AG04450 (cell line): ENCODE results near the gene HRH3. TPM values are rescaled to one million over a fixed set of nuclear protein-coding genes. Genes with fewer than 3 reads are reported as not detected.

Experiments
- CTCF ChIA-PET: fragments of 300-600, 350-600 bp; formaldehyde crosslinking; extraction: SDS; loops from one replicate; lab custom pipeline; 2022; ENCODE audit warnings: antibody characterized with exemption, inconsistent platforms; lab: Charles Lee
- POLR2A ChIA-PET: fragments of 350-600 bp; formaldehyde crosslinking; extraction: SDS; loops from one replicate; lab custom pipeline; 2021; ENCODE audit warnings: antibody characterized with exemption, inconsistent platforms; lab: Yijun Ruan, JAX
- DNase-seq: peaks from one replicate; pipeline ENCODE4 v3.0.0-alpha.2; 2011; ENCODE audit warnings: low read depth, low spot score
- H3K27ac ChIP-seq: one replicate; pipeline ENCODE4 v1.5.1; 2012; ENCODE audit warnings: low read depth, low read length, control low read depth
- H3K27me3 ChIP-seq: one replicate; pipeline ENCODE4 v1.6.0; 2012; ENCODE audit warnings: low read length; ENCODE audit not compliant: control insufficient read depth, insufficient read depth
- H3K4me3 ChIP-seq: 2 replicates; pipeline ENCODE4 v1.5.1; 2011; ENCODE audit warnings: mild to moderate bottlenecking, low read depth, low read length, control low read depth
- H3K9me3 ChIP-seq: 2 replicates; pipeline ENCODE4 v1.5.1; 2012; ENCODE audit warnings: low read length; ENCODE audit not compliant: control insufficient read depth, insufficient read depth
- CTCF ChIP-seq: IDR thresholded peaks from 2 replicates; pipeline ENCODE4 v1.5.1; 2011; ENCODE audit warnings: low read depth, low read length, control low read depth, inconsistent platforms
- polyA plus RNA-seq: library from polyadenylated mRNA; depleted of rRNA; stranded (reverse); fragments of >200 nt; gene quantifications from 2 replicates; pipeline ENCODE4 v1.2.3, GENCODE V29; 2011

Gene HRH3
- polyA plus RNA-seq, 1 experiment, result not detected

GRCh38 chr20:62178316-62179161 lies 41.5 kb downstream of the HRH3 start:
- no peak overlapping the region for H3K27ac ChIP-seq
- H3K4me3 ChIP-seq, result no peak overlapping the region
- no peak for TF ChIP-seq CTCF
- no peaks in the 10 kb centered on the region for H3K27me3 ChIP-seq
- no peak for DNase-seq
- CTCF ChIA-PET, result no interaction called here
- POLR2A ChIA-PET, result no interaction called here
- no peaks in the 10 kb centered on the region; the same call in 1 of the 2 replicates for H3K9me3 ChIP-seq

- no peak overlapping the region for H3K27ac ChIP-seq
- H3K9me3 ChIP-seq, result no peaks in the 10 kb centered on the region
- ChIA-PET POLR2A (no interaction called here), CTCF (no interaction called here)
- DNase-seq, result no peak
- H3K4me3 ChIP-seq, result no peak overlapping the region
- no peak for TF ChIP-seq CTCF
- H3K27me3 ChIP-seq, result no peaks in the 10 kb centered on the region
These were observed 42.8 kb downstream of the HRH3 start for GRCh38 chr20:62177307-62177706.

GRCh38 chr20:62176866-62177265 lies 43.2 kb downstream of the HRH3 start:
- no peak for DNase-seq
- ChIA-PET CTCF (no interaction called here), POLR2A (no interaction called here)
- Histone ChIP-seq H3K27ac (no peak overlapping the region), H3K4me3 (no peak overlapping the region), H3K27me3 (no peaks in the 10 kb centered on the region), H3K9me3 (no peaks in the 10 kb centered on the region)
- TF ChIP-seq CTCF, result no peak

GRCh38 chr20:62175711-62176110 lies 44.4 kb downstream of the HRH3 start:
- Histone ChIP-seq H3K27ac (no peak overlapping the region), H3K9me3 (no peaks in the 10 kb centered on the region), H3K27me3 (no peaks in the 10 kb centered on the region), H3K4me3 (no peak overlapping the region)
- TF ChIP-seq CTCF, result no peak
- ChIA-PET CTCF (no interaction called here), POLR2A (no interaction called here)
- DNase-seq, result no peak

GRCh38 chr20:62174870-62175624 lies 45.0 kb downstream of the HRH3 start:
- DNase-seq, result no peak
- Histone ChIP-seq H3K9me3 (no peaks in the 10 kb centered on the region), H3K27ac (no peak overlapping the region), H3K4me3 (no peak overlapping the region), H3K27me3 (no peaks in the 10 kb centered on the region)
- CTCF ChIA-PET, result no interaction called here
- POLR2A ChIA-PET, result no interaction called here
- no peak for TF ChIP-seq CTCF
